IMR-90 (cell line): Measurements from ENCODE around the gene COL5A1. TPM values are rescaled to one million over a fixed set of nuclear protein-coding genes. Genes with fewer than 3 reads are reported as not detected.

Experiments
- ATAC-seq: fragments of 200-7000 bp; cut with Tn5 transposase; 2 replicates; pipeline ENCODE4 v1.9.1; 2020; ENCODE audit warnings: low read depth, mild to moderate bottlenecking, moderate library complexity
- BruUV-seq: library from RNA; stranded (reverse); fragments of 400-500 nt; replicated peaks from 2 replicates; lab custom pipeline; 2021; lab: Mats Ljungman, UMichigan
- CTCF ChIA-PET: fragments of 300-600 bp; formaldehyde crosslinking; extraction: SDS; loops from one replicate; lab custom pipeline; 2021; ENCODE audit warnings: antibody characterized with exemption; lab: Yijun Ruan, JAX
- POLR2A ChIA-PET: fragments of 300-600 bp; sonication (Branson Sonifier 250); formaldehyde crosslinking; loops from one replicate; lab custom pipeline; 2022; ENCODE audit warnings: antibody characterized with exemption; ENCODE audit not compliant: unreplicated experiment; lab: Charles Lee
- DNase-seq: peaks from one replicate; pipeline ENCODE4 v3.0.0; 2013
- H2AFZ ChIP-seq: replicated peaks from 2 replicates; pipeline ENCODE3; 2013; ENCODE audit warnings: low read length, mild to moderate bottlenecking; ENCODE audit not compliant: poor library complexity
- H2AK5ac ChIP-seq: 2 replicates; pipeline ENCODE4 v1.6.1; 2013; ENCODE audit warnings: low read depth, low read length, inconsistent platforms
- H2AK9ac ChIP-seq: replicated peaks from 2 replicates; pipeline ENCODE3; 2013; ENCODE audit warnings: mild to moderate bottlenecking, low read depth, low read length, moderate library complexity; ENCODE audit not compliant: poor library complexity
- H2BK120ac ChIP-seq: 2 replicates; pipeline ENCODE4 v1.6.1; 2013; ENCODE audit warnings: low read depth, low read length, inconsistent platforms
- H2BK15ac ChIP-seq: 3 replicates; pipeline ENCODE4 v1.6.1; 2013; ENCODE audit warnings: low read depth, low read length, inconsistent platforms
- H2BK20ac ChIP-seq: 2 replicates; pipeline ENCODE4 v1.6.1; 2013; ENCODE audit warnings: low read depth, mild to moderate bottlenecking, inconsistent platforms, low read length, moderate library complexity
- H2BK5ac ChIP-seq: 2 replicates; pipeline ENCODE4 v1.6.1; 2013; ENCODE audit warnings: mild to moderate bottlenecking, low read depth, low read length, inconsistent platforms; ENCODE audit not compliant: poor library complexity, severe bottlenecking
- H3K14ac ChIP-seq: replicated peaks from 2 replicates; pipeline ENCODE4 v1.6.1; 2013; ENCODE audit warnings: low read depth, low read length, inconsistent platforms
- H3K18ac ChIP-seq: 2 replicates; pipeline ENCODE4 v1.6.1; 2013; ENCODE audit warnings: low read depth, low read length, control low read depth
- H3K23ac ChIP-seq: 2 replicates; pipeline ENCODE4 v1.6.1; 2013; ENCODE audit warnings: low read depth, low read length, inconsistent platforms
- H3K27ac ChIP-seq: 2 replicates; pipeline ENCODE4 v1.5.1; 2013; ENCODE audit warnings: mild to moderate bottlenecking, control low read depth, low read length; ENCODE audit not compliant: insufficient read depth
- H3K27me3 ChIP-seq: 2 replicates; pipeline ENCODE4 v1.6.1; 2013; ENCODE audit warnings: low read length; ENCODE audit not compliant: control insufficient read depth, insufficient read depth
- H3K36me3 ChIP-seq: 2 replicates; pipeline ENCODE4 v1.6.1; 2013; ENCODE audit warnings: low read length, mixed read lengths; ENCODE audit not compliant: control insufficient read depth, insufficient read depth
- H3K4ac ChIP-seq: 2 replicates; pipeline ENCODE4 v1.6.1; 2013; ENCODE audit warnings: low read depth, low read length, inconsistent platforms
- H3K4me1 ChIP-seq: 2 replicates; pipeline ENCODE4 v1.6.1; 2013; ENCODE audit warnings: low read length, mixed read lengths; ENCODE audit not compliant: control insufficient read depth, insufficient read depth
- H3K4me2 ChIP-seq: 2 replicates; pipeline ENCODE4 v1.6.1; 2013; ENCODE audit warnings: low read depth, mild to moderate bottlenecking, control low read depth, low read length, moderate library complexity
- H3K4me3 ChIP-seq: 2 replicates; pipeline ENCODE4 v1.5.1; 2013; ENCODE audit warnings: low read depth, mild to moderate bottlenecking, control low read depth, low read length, moderate library complexity; ENCODE audit not compliant: insufficient read depth
- H3K56ac ChIP-seq: 2 replicates; pipeline ENCODE4 v1.6.1; 2013; ENCODE audit warnings: low read length, inconsistent platforms; ENCODE audit not compliant: insufficient read depth; ENCODE audit errors: extremely low read depth
- H3K79me1 ChIP-seq, 2 experiments: 2 replicates each; pipeline ENCODE4 v1.6.1; 2013; ENCODE audit warnings: low read length in 2 of 2, inconsistent platforms in 1 of 2, low read depth in 1 of 2
- H3K9ac ChIP-seq: 2 replicates; pipeline ENCODE4 v1.6.1; 2013; ENCODE audit warnings: low read depth, low read length, control low read depth
- H3K9me1 ChIP-seq: 2 replicates; pipeline ENCODE4 v1.6.1; 2013; ENCODE audit warnings: low read length, inconsistent platforms; ENCODE audit not compliant: insufficient read depth
- H3K9me3 ChIP-seq: 2 replicates; pipeline ENCODE4 v1.6.1; 2013; ENCODE audit warnings: low read length; ENCODE audit not compliant: control insufficient read depth, insufficient read depth
- H4K20me1 ChIP-seq: 2 replicates; pipeline ENCODE4 v1.6.1; 2013; ENCODE audit warnings: low read length, inconsistent platforms; ENCODE audit not compliant: insufficient read depth
- H4K5ac ChIP-seq: 2 replicates; pipeline ENCODE4 v1.6.1; 2013; ENCODE audit warnings: mild to moderate bottlenecking, low read depth, low read length, control low read depth
- H4K8ac ChIP-seq, 2 experiments: 2 replicates each; pipeline ENCODE4 v1.6.1; 2013; ENCODE audit warnings: low read depth in 2 of 2, low read length in 2 of 2, control low read depth in 1 of 2, inconsistent platforms in 1 of 2
- H4K91ac ChIP-seq: 2 replicates; pipeline ENCODE4 v1.6.1; 2013; ENCODE audit warnings: low read depth, low read length, inconsistent platforms; ENCODE audit not compliant: insufficient read depth
- BHLHE40 ChIP-seq: fragments of 150-350 bp; IDR thresholded peaks from 2 replicates; pipeline ENCODE4 v1.6.1; 2016; ENCODE audit warnings: mild to moderate bottlenecking, low read depth, low read length
- CEBPB ChIP-seq: IDR thresholded peaks from 2 replicates; pipeline ENCODE4 v1.6.1; 2012; ENCODE audit warnings: low read depth, low read length, improper control_type of control experiment
- CHD1 ChIP-seq: IDR thresholded peaks from 2 replicates; pipeline ENCODE4 v1.6.1; 2012; ENCODE audit warnings: low read depth, low read length, improper control_type of control experiment
- CTCF ChIP-seq: conservative IDR thresholded peaks from 2 replicates; pipeline ENCODE4 v1.5.1; 2012; ENCODE audit warnings: mild to moderate bottlenecking, low read depth, low read length, improper control_type of control experiment
- ELK1 ChIP-seq: fragments of 150-350 bp; IDR thresholded peaks from 2 replicates; pipeline ENCODE4 v1.6.1; 2016; ENCODE audit warnings: low read depth, mild to moderate bottlenecking, low read length, moderate library complexity, borderline replicate concordance
- FOS ChIP-seq: fragments of 150-350 bp; IDR thresholded peaks from 2 replicates; pipeline ENCODE4 v1.6.1; 2016; ENCODE audit warnings: low read depth, low read length
- MAFK ChIP-seq: IDR thresholded peaks from 2 replicates; pipeline ENCODE4 v1.6.1; 2012; ENCODE audit warnings: low read depth, low read length, improper control_type of control experiment
- MAZ ChIP-seq: IDR thresholded peaks from 2 replicates; pipeline ENCODE4 v1.6.1; 2012; ENCODE audit warnings: low read depth, mild to moderate bottlenecking, low read length, improper control_type of control experiment, moderate library complexity, borderline replicate concordance
- MXI1 ChIP-seq: IDR thresholded peaks from 2 replicates; pipeline ENCODE4 v1.6.1; 2012; ENCODE audit warnings: low read depth, mild to moderate bottlenecking, low read length, moderate library complexity, borderline replicate concordance
- NFE2L2 ChIP-seq: fragments of 150-350 bp; IDR thresholded peaks from 2 replicates; pipeline ENCODE4 v1.6.1; 2016; ENCODE audit warnings: low read depth, mild to moderate bottlenecking, low read length
- POLR2A ChIP-seq: IDR thresholded peaks from 2 replicates; pipeline ENCODE4 v1.6.1; 2012; ENCODE audit warnings: mild to moderate bottlenecking, low read depth, low read length
- RAD21 ChIP-seq: IDR thresholded peaks from 2 replicates; pipeline ENCODE4 v1.6.1; 2012; ENCODE audit warnings: low read length, improper control_type of control experiment
- RCOR1 ChIP-seq: IDR thresholded peaks from 2 replicates; pipeline ENCODE4 v1.6.1; 2012; ENCODE audit warnings: mild to moderate bottlenecking, low read length, improper control_type of control experiment; ENCODE audit not compliant: insufficient replicate concordance
- RFX5 ChIP-seq: IDR thresholded peaks from 2 replicates; pipeline ENCODE4 v1.8.0; 2012; ENCODE audit warnings: low read depth, mild to moderate bottlenecking, low read length, moderate library complexity
- SMC3 ChIP-seq: fragments of 150-350 bp; IDR thresholded peaks from 2 replicates; pipeline ENCODE4 v1.6.1; 2016; ENCODE audit warnings: low read depth, mild to moderate bottlenecking, antibody characterized with exemption, low read length, moderate library complexity
- USF2 ChIP-seq: fragments of 150-350 bp; IDR thresholded peaks from 2 replicates; pipeline ENCODE4 v1.6.1; 2017; ENCODE audit warnings: mild to moderate bottlenecking, antibody characterized with exemption, low read length, low read depth
- WGBS, 2 experiments: methylation state at CpG; one replicate each; pipeline versions ENCODE4 v1.1.5 to v1.1.7; 2013; ENCODE audit warnings: missing lambda C conversion rate in 2 of 2; ENCODE audit not compliant: insufficient read length in 1 of 2; ENCODE audit errors: extremely low coverage in 2 of 2; 5-methylcytosine and 5-hydroxymethylcytosine counted together
- dilution Hi-C: fragments of 300-500 bp; cut with HindIII; formaldehyde crosslinking; loops from one replicate; pipeline ENCODE4 v1.14.3; 2018; ENCODE audit warnings: low sequenced_read_pairs; ENCODE audit not compliant: unreplicated experiment
- in situ Hi-C: fragments of 300-500 bp; cut with MboI; formaldehyde crosslinking; loops from 3 replicates; pipeline ENCODE4 v1.14.3; 2019; ENCODE audit warnings: low sequenced_read_pairs, inconsistent platforms, mixed read lengths
- intact Hi-C: fragments of 100-400 bp; cut with micrococcal nuclease; formaldehyde crosslinking; loops from 2 replicates; pipeline ENCODE4 v1.10.0; 2022
- polyA plus RNA-seq, 3 experiments: library from polyadenylated mRNA; depleted of rRNA; stranded (reverse); fragments of >200 nt; gene quantifications; 2 replicates each; pipeline ENCODE4 v1.2.3, GENCODE V29; 2012; ENCODE audit warnings: low replicate concordance in 1 of 3
- total RNA-seq: library from RNA; depleted of rRNA; stranded (reverse); fragments of >200 nt; gene quantifications from 2 replicates; pipeline ENCODE4 v1.2.3, GENCODE V29; 2012

Gene COL5A1
- total and polyA plus RNA-seq, 2 of the 4 experiments (the other 2 are of a cell fraction): 19.2 to 173 TPM

GRCh38 chr9:134611046-134611445 is 30.6 kb upstream of the COL5A1 start:
- H2BK5ac ChIP-seq: no peak overlapping the region
- H3K18ac ChIP-seq: no peak overlapping the region
- H3K56ac ChIP-seq: no peak overlapping the region
- H4K5ac ChIP-seq: no peak overlapping the region
- intact Hi-C loops: no loop called here
- H3K4me3 ChIP-seq: no peak overlapping the region
- no CpG with 5 or more reads among the region's 4 CpGs for WGBS, 2 experiments
- no TSS peak for BruUV-seq
- TF ChIP-seq CHD1: no peak
- TF ChIP-seq RFX5: no peak
- TF ChIP-seq MAZ: no peak
- no peak for TF ChIP-seq MXI1
- no peak for TF ChIP-seq USF2
- TF ChIP-seq ELK1: no peak
- TF ChIP-seq CEBPB: no peak
- TF ChIP-seq RCOR1: no peak
- no peak for TF ChIP-seq POLR2A
- TF ChIP-seq MAFK: no peak
- TF ChIP-seq BHLHE40: no peak
- no peak for TF ChIP-seq RAD21
- TF ChIP-seq FOS: no peak
- TF ChIP-seq CTCF: no peak
- no peak for TF ChIP-seq SMC3
- TF ChIP-seq NFE2L2: no peak
- ChIA-PET POLR2A (no interaction called here), CTCF (no interaction called here)
- H3K9me1 ChIP-seq: no peaks in the 10 kb centered on the region; the same call in 1 of the 2 replicates
- no peaks in the 10 kb centered on the region for H3K36me3 ChIP-seq
- H3K4ac ChIP-seq: no peak overlapping the region
- H2BK120ac ChIP-seq: no peak overlapping the region
- H2AK5ac ChIP-seq: no peak overlapping the region
- no peak overlapping the region for H2AFZ ChIP-seq
- no peak overlapping the region for H3K9ac ChIP-seq
- no peaks in the 10 kb centered on the region; the same call in 1 of the 2 replicates for H3K27me3 ChIP-seq
- no peak overlapping the region for H3K23ac ChIP-seq
- peaks cover 3% of the 10 kb centered on the region for H3K4me1 ChIP-seq
- peaks cover 5% of the 10 kb centered on the region; the same call in 1 of the 2 replicates for H3K9me3 ChIP-seq
- H3K27ac ChIP-seq: no peak overlapping the region
- H3K79me1 ChIP-seq: no peaks in the 10 kb centered on the region
- H4K8ac ChIP-seq: no peak overlapping the region
- DNase-seq (no peak), ATAC-seq (no peak)
- no peak overlapping the region for H4K91ac ChIP-seq
- no peak overlapping the region for H2BK15ac ChIP-seq
- in situ Hi-C loops: no loop called here
- dilution Hi-C loops: no loop called here
- H4K20me1 ChIP-seq: no peaks in the 10 kb centered on the region
- H3K14ac ChIP-seq: no peak overlapping the region
- H2BK20ac ChIP-seq: no peak overlapping the region
- no peak overlapping the region for H2AK9ac ChIP-seq
- H3K4me2 ChIP-seq: no peak overlapping the region
